Measurements from ENCODE around the gene ZGPAT. TPM values are rescaled to one million over a fixed set of nuclear protein-coding genes. Genes with fewer than 3 reads are reported as not detected.

The ZGPAT gene
- polyA plus RNA-seq, 1 donor from 2014 or later: 60.8 TPM

- Histone ChIP-seq H3K4me2 (ENCODE audit: low read length) (no peak overlapping the region), H3K9ac (ENCODE audit: low read length) (no peak overlapping the region), H3K27ac (ENCODE audit: low read length) (no peak overlapping the region), H3K27me3 (ENCODE audit: insufficient read depth, low read depth, low read length) (no peaks in the 10 kb centered on the region), H3F3A (ENCODE audit: insufficient read depth, low read length, poor library complexity, severe bottlenecking) (no peaks in the 10 kb centered on the region), H3K9me3 (ENCODE audit: low read length) (no peaks in the 10 kb centered on the region), H3K79me2 (replicated peaks; ENCODE audit: insufficient read depth, low read length) (no peaks in the 10 kb centered on the region), H2AFZ (ENCODE audit: low read depth, low read length) (no peak overlapping the region), H3K9me2 (ENCODE audit: insufficient read depth, low read length) (no peaks in the 10 kb centered on the region), H4K20me1 (ENCODE audit: insufficient read depth) (no peaks in the 10 kb centered on the region), H3K36me3 (ENCODE audit: insufficient read depth, low read length) (no peaks in the 10 kb centered on the region), H3K4me3 (ENCODE audit: low read length) (no peak overlapping the region)
- TF ChIP-seq POLR2AphosphoS5 (IDR thresholded peaks at IDR 0.05) (no peak), EP300 (conservative IDR thresholded peaks at IDR 0.05; ENCODE audit: poor library complexity, severe bottlenecking) (no peak), RAD21 (conservative IDR thresholded peaks at IDR 0.05) (no peak), CTCF (IDR thresholded peaks at IDR 0.05; ENCODE audit: poor library complexity, severe bottlenecking) (no peak), SMC3 (conservative IDR thresholded peaks at IDR 0.05; ENCODE audit: poor library complexity) (no peak), EZH2 (IDR thresholded peaks at IDR 0.05; ENCODE audit: borderline replicate concordance, insufficient read depth, low read length, poor library complexity, severe bottlenecking) (no peak), TAF1 (IDR thresholded peaks at IDR 0.05; ENCODE audit: low read depth) (no peak), MXI1 (conservative IDR thresholded peaks at IDR 0.05; ENCODE audit: poor library complexity, severe bottlenecking) (no peak), REST (IDR thresholded peaks at IDR 0.05; ENCODE audit: borderline replicate concordance) (no peak)
Measured at GRCh38 chr20:63690898-63691710, 16.7 kb upstream of the ZGPAT start.

- no peaks in the 10 kb centered on the region for H3K9me2 ChIP-seq (ENCODE audit: insufficient read depth, low read length)
- no peaks in the 10 kb centered on the region for H4K20me1 ChIP-seq (ENCODE audit: insufficient read depth)
- no peak overlapping the region for H3K4me2 ChIP-seq (ENCODE audit: low read length)
- no peak overlapping the region for H3K9ac ChIP-seq (ENCODE audit: low read length)
- no peaks in the 10 kb centered on the region for H3F3A ChIP-seq (ENCODE audit: insufficient read depth, low read length, poor library complexity, severe bottlenecking)
- H3K79me2 ChIP-seq (replicated peaks; ENCODE audit: insufficient read depth, low read length): no peaks in the 10 kb centered on the region
- H3K36me3 ChIP-seq (ENCODE audit: insufficient read depth, low read length): no peaks in the 10 kb centered on the region
- TF ChIP-seq MXI1 (conservative IDR thresholded peaks at IDR 0.05; ENCODE audit: poor library complexity, severe bottlenecking): no peak
- no peak for TF ChIP-seq TAF1 (IDR thresholded peaks at IDR 0.05; ENCODE audit: low read depth)
- no peak for TF ChIP-seq EP300 (conservative IDR thresholded peaks at IDR 0.05; ENCODE audit: poor library complexity, severe bottlenecking)
- no peak for TF ChIP-seq CTCF (IDR thresholded peaks at IDR 0.05; ENCODE audit: poor library complexity, severe bottlenecking)
- no peak for TF ChIP-seq POLR2AphosphoS5 (IDR thresholded peaks at IDR 0.05)
- TF ChIP-seq EZH2 (IDR thresholded peaks at IDR 0.05; ENCODE audit: borderline replicate concordance, insufficient read depth, low read length, poor library complexity, severe bottlenecking): no peak
- TF ChIP-seq REST (IDR thresholded peaks at IDR 0.05; ENCODE audit: borderline replicate concordance): no peak
- no peak for TF ChIP-seq SMC3 (conservative IDR thresholded peaks at IDR 0.05; ENCODE audit: poor library complexity)
- TF ChIP-seq RAD21 (conservative IDR thresholded peaks at IDR 0.05): no peak
- H3K9me3 ChIP-seq (ENCODE audit: low read length): no peaks in the 10 kb centered on the region
- H3K27me3 ChIP-seq (ENCODE audit: insufficient read depth, low read depth, low read length): no peaks in the 10 kb centered on the region
- no peak overlapping the region for H3K4me3 ChIP-seq (ENCODE audit: low read length)
- no peak overlapping the region for H3K27ac ChIP-seq (ENCODE audit: low read length)
- H2AFZ ChIP-seq (ENCODE audit: low read depth, low read length): no peak overlapping the region
Measured at GRCh38 chr20:63691711-63692435, 16.0 kb upstream of the ZGPAT start.
